Endothelial cell of umbilical vein (primary cell): ENCODE results near the gene OPCML.

ENCODE experiments used
- CTCF ChIP-seq, 2 donors: IDR thresholded peaks; 1 replicate in 1 of 2; 2 replicates in 1 of 2; pipeline ENCODE4 v1.5.1; 2011; ENCODE audit warnings: low read length in 2 of 2, mild to moderate bottlenecking in 2 of 2, moderate library complexity in 2 of 2, control low read depth in 1 of 2, inconsistent platforms in 1 of 2, low read depth in 1 of 2; ENCODE audit not compliant: insufficient read depth in 1 of 2; ENCODE audit errors: extremely low read depth in 1 of 2
- EZH2 ChIP-seq: IDR thresholded peaks from 2 replicates; pipeline ENCODE4 v1.6.1; 2012; ENCODE audit warnings: borderline replicate concordance, low read depth, mild to moderate bottlenecking, moderate library complexity, low read length, inconsistent platforms; ENCODE audit not compliant: severe bottlenecking
- FOS ChIP-seq: IDR thresholded peaks from 2 replicates; pipeline ENCODE4 v1.6.1; 2011; ENCODE audit warnings: mild to moderate bottlenecking, low read length, moderate library complexity, borderline replicate concordance; ENCODE audit not compliant: insufficient read depth
- JUN ChIP-seq: IDR thresholded peaks from 2 replicates; pipeline ENCODE4 v1.6.1; 2011; ENCODE audit warnings: borderline replicate concordance, low read depth; ENCODE audit not compliant: insufficient read length, insufficient read depth
- MAX ChIP-seq: IDR thresholded peaks from 2 replicates; pipeline ENCODE4 v1.6.1; 2011; ENCODE audit not compliant: insufficient read depth, insufficient read length
- MYC ChIP-seq: IDR thresholded peaks from one replicate; pipeline ENCODE4 v1.6.1; 2011; ENCODE audit warnings: mild to moderate bottlenecking, low read depth, low read length
- POLR2A ChIP-seq: IDR thresholded peaks from 2 replicates; pipeline ENCODE4 v1.6.1; 2012; ENCODE audit warnings: low read depth, mild to moderate bottlenecking, control low read depth, low read length
- POLR2AphosphoS5 ChIP-seq: IDR thresholded peaks from 2 replicates; pipeline ENCODE4 v1.6.1; 2012; ENCODE audit warnings: low read depth, mild to moderate bottlenecking, control low read depth, low read length, moderate library complexity; ENCODE audit not compliant: insufficient read depth

- TF ChIP-seq CTCF (IDR thresholded peaks at IDR 0.05; ENCODE audit: extremely low read depth in 1 of 2, insufficient read depth in 1 of 2, low read depth in 1 of 2, low read length in 2 of 2) (no peak), MAX (no peak), EZH2 (no peak), FOS (no peak), POLR2A (no peak), MYC (no peak), JUN (no peak), POLR2AphosphoS5 (no peak)
Observed at GRCh38 chr11:133232665-133233064, 299.6 kb downstream of the OPCML start.
